Lung (tissue), 12 donors: ENCODE results near the gene MRTFA. TPM values are rescaled to one million over a fixed set of nuclear protein-coding genes. Genes with fewer than 3 reads are reported as not detected.

Experiments used
- ATAC-seq: fragments of 200-7000 bp; cut with Tn5 transposase; one replicate; pipeline ENCODE4 v1.9.1; 2020; ENCODE audit warnings: moderate number of reproducible peaks; ENCODE audit not compliant: insufficient read depth, low FRiP score
- DNase-seq, 3 donors: peaks; one replicate each; pipeline ENCODE4 v3.0.0-alpha.2; 2013 to 2017
- H3K27ac ChIP-seq, 2 donors: one replicate each; pipeline ENCODE4 v1.5.1; 2013; ENCODE audit warnings: mild to moderate bottlenecking in 2 of 2, moderate library complexity in 2 of 2, control low read depth in 1 of 2, inconsistent platforms in 1 of 2, low read depth in 1 of 2, low read length in 1 of 2
- H3K27me3 ChIP-seq, 3 donors: one replicate each; pipeline ENCODE4 v1.5.1; 2013; ENCODE audit warnings: low read length in 2 of 3; ENCODE audit not compliant: control insufficient read depth in 3 of 3, insufficient read depth in 3 of 3
- H3K36me3 ChIP-seq, 4 donors: one replicate each; pipeline ENCODE4 v1.5.1; 2013; ENCODE audit warnings: low read length in 4 of 4, mild to moderate bottlenecking in 1 of 4, moderate library complexity in 1 of 4; ENCODE audit not compliant: control insufficient read depth in 4 of 4, insufficient read depth in 4 of 4
- H3K4me1 ChIP-seq, 5 donors: one replicate each; pipeline ENCODE4 v1.5.1; 2013; ENCODE audit warnings: low read length in 5 of 5, mild to moderate bottlenecking in 2 of 5, moderate library complexity in 1 of 5; ENCODE audit not compliant: control insufficient read depth in 5 of 5, insufficient read depth in 5 of 5
- H3K4me3 ChIP-seq: one replicate; pipeline ENCODE4 v1.5.1; 2013; ENCODE audit warnings: mild to moderate bottlenecking, control low read depth, moderate library complexity
- H3K9ac ChIP-seq, 2 donors: one replicate each; pipeline ENCODE4 v1.5.1; 2013; ENCODE audit warnings: low read length in 2 of 2, control low read depth in 1 of 2; ENCODE audit not compliant: insufficient read depth in 1 of 2
- H3K9me3 ChIP-seq, 4 donors: one replicate each; pipeline ENCODE4 v1.5.1; 2013; ENCODE audit warnings: low read length in 3 of 4, mild to moderate bottlenecking in 1 of 4, moderate library complexity in 1 of 4; ENCODE audit not compliant: control insufficient read depth in 4 of 4, insufficient read depth in 3 of 4
- WGBS, 2 donors: extraction: QIAGEN DNeasy Blood & Tissue Kit; methylation state at CpG; one replicate each; pipeline ENCODE4 v1.1.7; 2013; 5-methylcytosine and 5-hydroxymethylcytosine counted together
- polyA plus RNA-seq, 2 donors: library from polyadenylated mRNA; stranded (reverse); fragments of 200-250 nt; gene quantifications; one replicate each; pipeline ENCODE4 v1.2.1, GENCODE V29; 2013
- total RNA-seq, 2 donors: library from RNA; depleted of rRNA in 1 of 2; stranded (reverse); fragments of >200 nt in 1 of 2; gene quantifications; one replicate each; pipeline ENCODE4 v1.2.1, GENCODE V29; 2014 to 2021
- TF ChIP-seq, protein P1 (sequence below): IDR thresholded peaks from 2 replicates; pipeline ENCODE4 v1.5.1; 2012; ENCODE audit warnings: mild to moderate bottlenecking; ENCODE audit errors: control extremely low read depth, extremely low read depth
- donor health status: control.
- donor health status: control.
- donor health status: Bipolar disorder and iron deficiency.
- donor health status: healthy.
- donor health status: DM: yes; HTN: yes; CAD: no.

Gene MRTFA
- total and polyA plus RNA-seq, 4 donors = 26.3 to 64.0 (median 40.1) TPM

GRCh38 chr22:40377931-40378330, 258.6 kb downstream of the MRTFA start:
- DNase-seq (no peak), ATAC-seq (no peak)
- Histone ChIP-seq H3K36me3 (peaks cover 0 to 5% (median 0%) of the 10 kb centered on the region in 4 donors), H3K9me3 (no peaks in the 10 kb centered on the region), H3K4me1 (peaks cover 0 to 2% (median 1%) of the 10 kb centered on the region in 5 donors), H3K4me3 (no peak overlapping the region), H3K27me3 (no peaks in the 10 kb centered on the region), H3K27ac (no peak overlapping the region), H3K9ac (no peak overlapping the region)
- TF ChIP-seq, protein P1, sequence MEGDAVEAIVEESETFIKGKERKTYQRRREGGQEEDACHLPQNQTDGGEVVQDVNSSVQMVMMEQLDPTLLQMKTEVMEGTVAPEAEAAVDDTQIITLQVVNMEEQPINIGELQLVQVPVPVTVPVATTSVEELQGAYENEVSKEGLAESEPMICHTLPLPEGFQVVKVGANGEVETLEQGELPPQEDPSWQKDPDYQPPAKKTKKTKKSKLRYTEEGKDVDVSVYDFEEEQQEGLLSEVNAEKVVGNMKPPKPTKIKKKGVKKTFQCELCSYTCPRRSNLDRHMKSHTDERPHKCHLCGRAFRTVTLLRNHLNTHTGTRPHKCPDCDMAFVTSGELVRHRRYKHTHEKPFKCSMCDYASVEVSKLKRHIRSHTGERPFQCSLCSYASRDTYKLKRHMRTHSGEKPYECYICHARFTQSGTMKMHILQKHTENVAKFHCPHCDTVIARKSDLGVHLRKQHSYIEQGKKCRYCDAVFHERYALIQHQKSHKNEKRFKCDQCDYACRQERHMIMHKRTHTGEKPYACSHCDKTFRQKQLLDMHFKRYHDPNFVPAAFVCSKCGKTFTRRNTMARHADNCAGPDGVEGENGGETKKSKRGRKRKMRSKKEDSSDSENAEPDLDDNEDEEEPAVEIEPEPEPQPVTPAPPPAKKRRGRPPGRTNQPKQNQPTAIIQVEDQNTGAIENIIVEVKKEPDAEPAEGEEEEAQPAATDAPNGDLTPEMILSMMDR = no peak
- WGBS, 2 donors = 94 to 98% methylated on average over 2 of the region's 2 CpGs

GRCh38 chr22:40376149-40376548, 260.4 kb downstream of the MRTFA start:
- DNase-seq (peak in 1 of 3 donors; percentile 36), ATAC-seq (peak; percentile 53)
- 68 to 80% methylated on average over 5 of the region's 5 CpGs for WGBS, 2 donors
- Histone ChIP-seq H3K36me3 (peaks cover 0 to 2% (median 0%) of the 10 kb centered on the region in 4 donors), H3K9ac (no peak overlapping the region), H3K27me3 (no peaks in the 10 kb centered on the region), H3K4me3 (no peak overlapping the region), H3K27ac (no peak overlapping the region), H3K4me1 (peaks cover 0 to 9% (median 5%) of the 10 kb centered on the region in 5 donors), H3K9me3 (no peaks in the 10 kb centered on the region)
- TF ChIP-seq, protein P1 = no peak

DNA sequence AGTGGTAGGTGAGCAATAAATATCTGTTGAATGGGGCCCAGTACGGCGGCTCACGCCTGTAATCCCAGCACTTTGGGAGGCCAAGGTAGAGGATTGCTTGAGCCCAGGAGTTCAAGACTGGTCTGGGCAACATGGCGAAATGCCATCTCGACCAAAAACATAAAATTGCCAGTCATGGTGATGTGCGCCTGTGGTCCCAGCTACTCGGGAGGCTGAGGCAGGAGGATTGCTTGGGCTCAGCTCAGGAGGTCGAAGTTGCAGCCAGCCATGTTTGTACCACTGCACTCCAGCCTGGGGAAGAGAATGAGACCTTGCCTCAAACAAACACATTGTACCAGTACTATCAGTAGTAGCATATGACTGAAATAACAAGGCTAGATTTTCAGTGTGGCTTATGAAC, 262.0 kb downstream of the MRTFA start:
- Histone ChIP-seq H3K9me3 (no peaks in the 10 kb centered on the region), H3K4me3 (no peak overlapping the region), H3K27me3 (no peaks in the 10 kb centered on the region), H3K4me1 (peaks cover 0 to 9% (median 5%) of the 10 kb centered on the region in 5 donors), H3K9ac (no peak overlapping the region), H3K36me3 (peaks cover 0 to 2% (median 0%) of the 10 kb centered on the region in 4 donors), H3K27ac (no peak overlapping the region)
- ATAC-seq (no peak), DNase-seq (no peak)
- 93 to 96% methylated on average over 8 of the region's 8 CpGs for WGBS, 2 donors
- TF ChIP-seq, protein P1 = no peak

GRCh38 chr22:40368836-40369235, 267.7 kb downstream of the MRTFA start:
- Histone ChIP-seq H3K27me3 (no peaks in the 10 kb centered on the region), H3K4me1 (peaks cover 0 to 9% (median 5%) of the 10 kb centered on the region in 5 donors), H3K27ac (no peak overlapping the region), H3K4me3 (no peak overlapping the region), H3K36me3 (peaks cover 26 to 34% (median 29%) of the 10 kb centered on the region in 4 donors), H3K9ac (no peak overlapping the region), H3K9me3 (no peaks in the 10 kb centered on the region)
- WGBS, 2 donors = 79 to 85% methylated on average over 3 of the region's 3 CpGs
- TF ChIP-seq, protein P1 = no peak
- ATAC-seq = no peak
- DNase-seq = no peak
